Spleen (tissue), 11 donors: ENCODE data around the gene RAN. TPM values are rescaled to one million over a fixed set of nuclear protein-coding genes. Genes with fewer than 3 reads are reported as not detected.
"Not testable (repeated sequence)": the region's sequence is repeated elsewhere in the genome, so short reads cannot be mapped to it uniquely, and the experiment has no call there.

Experiments used
- DNase-seq: peaks from one replicate; pipeline ENCODE4 v3.0.0-alpha.2; 2020
- H3K27ac ChIP-seq, 8 donors: fragments of 200-600 bp; sonication (generic) in 7 of 8; 1 replicate in 4 of 8; 2 replicates in 4 of 8; pipeline versions ENCODE4 v1.5.0 to v1.8.0; 2016 to 2021; ENCODE audit warnings: inconsistent platforms in 4 of 8, mild to moderate bottlenecking in 4 of 8, moderate library complexity in 1 of 8
- H3K27me3 ChIP-seq, 7 donors: fragments of 200-600 bp; sonication (generic) in 6 of 7; replicated peaks in 1 of 7; 1 replicate in 4 of 7; 2 replicates in 3 of 7; pipeline versions ENCODE4 v1.5.0 to v1.8.0; 2016 to 2021; ENCODE audit warnings: inconsistent platforms in 3 of 7, mild to moderate bottlenecking in 1 of 7
- H3K36me3 ChIP-seq, 6 donors: fragments of 200-600 bp; sonication (generic) in 5 of 6; 1 replicate in 4 of 6; 2 replicates in 2 of 6; pipeline versions ENCODE4 v1.5.0 to v1.8.0; 2016 to 2021; ENCODE audit warnings: inconsistent platforms in 2 of 6
- H3K4me1 ChIP-seq, 6 donors: fragments of 200-600 bp; sonication (generic) in 5 of 6; 1 replicate in 3 of 6; 2 replicates in 3 of 6; pipeline versions ENCODE4 v1.5.0 to v1.8.0; 2016 to 2021; ENCODE audit warnings: inconsistent platforms in 3 of 6
- H3K4me3 ChIP-seq, 8 donors: fragments of 200-600 bp; sonication (generic) in 7 of 8; 1 replicate in 4 of 8; 2 replicates in 4 of 8; pipeline versions ENCODE4 v1.5.0 to v1.8.0; 2016 to 2021; ENCODE audit warnings: inconsistent platforms in 4 of 8, mild to moderate bottlenecking in 4 of 8, moderate library complexity in 2 of 8
- H3K9me3 ChIP-seq, 8 donors: fragments of 200-600 bp; sonication (generic) in 7 of 8; 1 replicate in 4 of 8; 2 replicates in 4 of 8; pipeline versions ENCODE4 v1.5.0 to v1.8.0; 2016 to 2021; ENCODE audit warnings: inconsistent platforms in 4 of 8
- CTCF ChIP-seq, 11 experiments: fragments of 200-600 bp in 7 of 11; fragments of 450-650 bp in 4 of 11; sonication (generic) in 4 of 11; IDR thresholded peaks in 8 of 11; conservative IDR thresholded peaks in 3 of 11; 1 replicate in 7 of 11; 2 replicates in 4 of 11; pipeline versions ENCODE4 v1.4.0 to v1.8.0; 2016 to 2021; ENCODE audit warnings: antibody characterized with exemption in 11 of 11, inconsistent platforms in 4 of 11, mild to moderate bottlenecking in 1 of 11
- POLR2A ChIP-seq, 3 donors: fragments of 450-650 bp; IDR thresholded peaks; one replicate each; pipeline ENCODE4 v1.5.1; 2017; ENCODE audit warnings: antibody characterized with exemption in 3 of 3, mild to moderate bottlenecking in 1 of 3
- POLR2AphosphoS5 ChIP-seq, 3 donors: sonication (generic); formaldehyde crosslinking; IDR thresholded peaks; one replicate each; pipeline ENCODE4 v1.5.1; 2017; ENCODE audit warnings: antibody characterized with exemption in 3 of 3
- WGBS, 5 donors: extraction: QIAGEN DNeasy Blood & Tissue Kit in 3 of 5; methylation state at CpG; one replicate each; pipeline versions ENCODE4 v1.1.5 to v1.1.7; 2013 to 2018; 5-methylcytosine and 5-hydroxymethylcytosine counted together
- intact Hi-C: fragments of 100-400 bp; cut with DNase I; formaldehyde crosslinking; loops from one replicate; pipeline ENCODE4 v1.15.0; 2023; ENCODE audit warnings: low total_unique reads
- polyA plus RNA-seq, 3 donors: library from polyadenylated mRNA; stranded (reverse); fragments of 200-250 nt; gene quantifications; one replicate each; pipeline ENCODE4 v1.2.1, GENCODE V29; 2013
- total RNA-seq, 7 donors: library from RNA; depleted of rRNA in 3 of 7; stranded (reverse); fragments of >200 nt in 3 of 7; fragmentation: NEBNext Ultra II Directional in 4 of 7; extraction: Animal tissue kit (Norgen Biotek cat#: 25700) in 4 of 7; gene quantifications; one replicate each; pipeline versions ENCODE4 v1.1.0 to v1.2.1, GENCODE V29; 2016 to 2021
- donor health status: healthy with polysubstance abuse.
- donor health status: DM: no; HTN: no; CAD: no; lungs with moderate emphysema.
- donor health status: DM: no; HTN: no; CAD: no.
- donor health status: Bipolar disorder and iron deficiency.
- donor health status: healthy.
- donor health status: DM: no; HTN: no; CAD: no.
- donor health status: DM: yes; HTN: yes; CAD: no.

RAN gene
- total and polyA plus RNA-seq, 10 donors = 128 to 423 (median 293) TPM

GRCh38 chr12:130862161-130862560 is 9.7 kb upstream of the RAN start:
- Histone ChIP-seq H3K27ac (no peak overlapping the region), H3K27me3 (no peaks in the 10 kb centered on the region), H3K4me3 (no peak overlapping the region), H3K9me3 (peaks cover 0 to 16% (median 4%) of the 10 kb centered on the region in 8 donors), H3K36me3 (no peaks in the 10 kb centered on the region), H3K4me1 (no peaks in the 10 kb centered on the region)
- WGBS, 5 donors = 85 to 95% (median 91%) methylated on average over 4 of the region's 4 CpGs
- TF ChIP-seq POLR2AphosphoS5 (IDR thresholded peaks at IDR 0.05) (no peak), POLR2A (IDR thresholded peaks at IDR 0.05) (no peak), CTCF (IDR thresholded peaks at IDR 0.05 in 8 of 11, conservative IDR thresholded peaks at IDR 0.05 in 3 of 11) (no peak)
- intact Hi-C loops = no loop called here
- DNase-seq = peak; percentile 42

GRCh38 chr12:130862771-130863170 is 9.1 kb upstream of the RAN start:
- H3K9me3 ChIP-seq, H3K36me3 ChIP-seq, H3K4me1 ChIP-seq, H3K4me3 ChIP-seq, H3K27ac ChIP-seq, intact Hi-C loops, H3K27me3 ChIP-seq: not testable (repeated sequence)
- WGBS, 5 donors = 92 to 99% (median 94%) methylated on average over 8 of the region's 8 CpGs
- DNase-seq = peak; percentile 40

- no peak overlapping the region for H3K27ac ChIP-seq
- TF ChIP-seq POLR2A (IDR thresholded peaks at IDR 0.05) (no peak), POLR2AphosphoS5 (IDR thresholded peaks at IDR 0.05) (no peak), CTCF (IDR thresholded peaks at IDR 0.05 in 8 of 11, conservative IDR thresholded peaks at IDR 0.05 in 3 of 11) (no peak)
- intact Hi-C loops = no loop called here
- peak; percentile 15 for DNase-seq
- H3K4me3 ChIP-seq = no peak overlapping the region
- H3K9me3 ChIP-seq = peaks cover 0 to 7% (median 0%) of the 10 kb centered on the region in 8 donors
- no peaks in the 10 kb centered on the region for H3K36me3 ChIP-seq
- WGBS, 5 donors = 78 to 90% (median 86%) methylated on average over 5 of the region's 5 CpGs
- H3K4me1 ChIP-seq = peaks cover 0 to 5% (median 0%) of the 10 kb centered on the region in 6 donors
- H3K27me3 ChIP-seq = no peaks in the 10 kb centered on the region
Measured at GRCh38 chr12:130863298-130863697, 8.6 kb upstream of the RAN start.

GRCh38 chr12:130868412-130868811 is 3.5 kb upstream of the RAN start:
- DNase-seq = no peak
- TF ChIP-seq CTCF (IDR thresholded peaks at IDR 0.05 in 8 of 11, conservative IDR thresholded peaks at IDR 0.05 in 3 of 11) (no peak), POLR2A (IDR thresholded peaks at IDR 0.05) (peak in 1 of 3 donors; percentile 10), POLR2AphosphoS5 (IDR thresholded peaks at IDR 0.05) (no peak)
- H3K27ac ChIP-seq = peak overlapping the region in 5 of 8 donors; percentile 51 to 74 (median 64)
- H3K9me3 ChIP-seq = no peaks in the 10 kb centered on the region
- intact Hi-C loops = no loop called here
- WGBS, 5 donors = 46 to 73% (median 56%) methylated on average over 4 of the region's 4 CpGs
- peaks cover 9 to 33% (median 21%) of the 10 kb centered on the region in 6 donors for H3K4me1 ChIP-seq
- H3K27me3 ChIP-seq = no peaks in the 10 kb centered on the region
- H3K36me3 ChIP-seq = peaks cover 0 to 7% (median 2%) of the 10 kb centered on the region in 6 donors
- no peak overlapping the region for H3K4me3 ChIP-seq
